ENCODE measurements around the gene GLCCI1. TPM values are rescaled to one million over a fixed set of nuclear protein-coding genes. Genes with fewer than 3 reads are reported as not detected.

The GLCCI1 gene
- total and polyA plus RNA-seq, 2 donors (not counting 3 experiments of a cell fraction or from before 2014, with no cell fraction given): 2.3 to 5.6 TPM

- ChIA-PET POLR2A (no interaction called here), CTCF (no interaction called here)
- dilution Hi-C loops (cut with MboI; ENCODE audit: extremely low pct_ligation_motif_present, low sequenced_read_pairs) (no loop called here), intact Hi-C loops (cut with micrococcal nuclease) (no loop called here)
- Histone ChIP-seq H3K4me1 (ENCODE audit: control insufficient read depth, extremely low read depth, insufficient read depth, low read length) (no peaks in the 10 kb centered on the region), H3K27ac (ENCODE audit: insufficient read depth, low read depth, low read length) (no peak overlapping the region), H3K4me3 (replicated peaks in 1 of 3; ENCODE audit: insufficient read depth in 1 of 3, low read depth in 1 of 3, low read length in 3 of 3) (no peak overlapping the region), H3K27me3 (ENCODE audit: control insufficient read depth in 2 of 2, insufficient read depth in 2 of 2, low read length in 2 of 2) (no peaks in the 10 kb centered on the region), H3K9me1 (replicated peaks; ENCODE audit: control insufficient read depth, extremely low read depth, insufficient read depth, low read length) (no peaks in the 10 kb centered on the region), H2AFZ (ENCODE audit: low read depth, low read length) (no peak overlapping the region), H3K4me2 (ENCODE audit: insufficient read depth, low read length) (no peak overlapping the region), H3K36me3 (ENCODE audit: control insufficient read depth in 2 of 2, extremely low read depth in 1 of 2, insufficient read depth in 2 of 2, low read length in 2 of 2) (no peaks in the 10 kb centered on the region), H4K20me1 (replicated peaks; ENCODE audit: control insufficient read depth, extremely low read depth, insufficient read depth, low read length) (no peaks in the 10 kb centered on the region), H3K9me3 (replicated peaks; ENCODE audit: control insufficient read depth, insufficient read depth, low read length) (no peaks in the 10 kb centered on the region), H3K79me2 (ENCODE audit: control insufficient read depth, insufficient read depth, low read length) (no peaks in the 10 kb centered on the region), H3K9ac (replicated peaks; ENCODE audit: extremely low read depth, insufficient read depth, low read length) (no peak overlapping the region)
- no TSS peak for BruUV-seq (replicated peaks)
- DNase-seq (ENCODE audit: low read depth, low spot score) (no peak), FAIRE-seq (no peak)
- TF ChIP-seq MYC (IDR thresholded peaks at IDR 0.05; ENCODE audit: low read depth, low read length) (no peak), JUN (IDR thresholded peaks at IDR 0.05; ENCODE audit: borderline replicate concordance, insufficient read depth, insufficient read length, low read depth) (no peak), POLR2A (IDR thresholded peaks at IDR 0.05; ENCODE audit: low read depth, low read length) (no peak), EZH2 (IDR thresholded peaks at IDR 0.05; ENCODE audit: borderline replicate concordance, low read depth, low read length, severe bottlenecking) (no peak)
Measured at GRCh38 chr7:7922684-7923385, 45.8 kb upstream of the GLCCI1 start.

- ChIA-PET POLR2A (no interaction called here), CTCF (no interaction called here)
- H3K9ac ChIP-seq (replicated peaks; ENCODE audit: extremely low read depth, insufficient read depth, low read length): no peak overlapping the region
- H3K4me3 ChIP-seq (replicated peaks in 1 of 3; ENCODE audit: insufficient read depth in 1 of 3, low read depth in 1 of 3, low read length in 3 of 3): no peak overlapping the region
- no peaks in the 10 kb centered on the region for H3K27me3 ChIP-seq (ENCODE audit: control insufficient read depth in 2 of 2, insufficient read depth in 2 of 2, low read length in 2 of 2)
- H3K9me1 ChIP-seq (replicated peaks; ENCODE audit: control insufficient read depth, extremely low read depth, insufficient read depth, low read length): no peaks in the 10 kb centered on the region
- H3K9me3 ChIP-seq (replicated peaks; ENCODE audit: control insufficient read depth, insufficient read depth, low read length): no peaks in the 10 kb centered on the region
- no peaks in the 10 kb centered on the region for H3K4me1 ChIP-seq (ENCODE audit: control insufficient read depth, extremely low read depth, insufficient read depth, low read length)
- H3K4me2 ChIP-seq (ENCODE audit: insufficient read depth, low read length): no peak overlapping the region
- dilution Hi-C loops (cut with MboI; ENCODE audit: extremely low pct_ligation_motif_present, low sequenced_read_pairs): no loop called here
- intact Hi-C loops (cut with micrococcal nuclease): no loop called here
- DNase-seq (ENCODE audit: low read depth, low spot score) (no peak), FAIRE-seq (no peak)
- H3K79me2 ChIP-seq (ENCODE audit: control insufficient read depth, insufficient read depth, low read length): no peaks in the 10 kb centered on the region
- no peak overlapping the region for H3K27ac ChIP-seq (ENCODE audit: insufficient read depth, low read depth, low read length)
- no TSS peak for BruUV-seq (replicated peaks)
- TF ChIP-seq JUN (IDR thresholded peaks at IDR 0.05; ENCODE audit: borderline replicate concordance, insufficient read depth, insufficient read length, low read depth) (no peak), MYC (IDR thresholded peaks at IDR 0.05; ENCODE audit: low read depth, low read length) (no peak), CTCF (IDR thresholded peaks at IDR 0.05; ENCODE audit: extremely low read depth in 1 of 2, insufficient read depth in 1 of 2, low read depth in 1 of 2, low read length in 2 of 2) (no peak), MAX (IDR thresholded peaks at IDR 0.05; ENCODE audit: insufficient read depth, insufficient read length) (no peak), POLR2A (IDR thresholded peaks at IDR 0.05; ENCODE audit: low read depth, low read length) (no peak), POLR2AphosphoS5 (IDR thresholded peaks at IDR 0.05; ENCODE audit: insufficient read depth, low read depth, low read length) (no peak), FOS (IDR thresholded peaks at IDR 0.05; ENCODE audit: borderline replicate concordance, insufficient read depth, low read length) (no peak), EZH2 (IDR thresholded peaks at IDR 0.05; ENCODE audit: borderline replicate concordance, low read depth, low read length, severe bottlenecking) (no peak), GATA2 (IDR thresholded peaks at IDR 0.05; ENCODE audit: insufficient read depth, insufficient read length, low read depth, low read length) (no peak)
- no peaks in the 10 kb centered on the region for H4K20me1 ChIP-seq (replicated peaks; ENCODE audit: control insufficient read depth, extremely low read depth, insufficient read depth, low read length)
- no peaks in the 10 kb centered on the region for H3K36me3 ChIP-seq (ENCODE audit: control insufficient read depth in 2 of 2, extremely low read depth in 1 of 2, insufficient read depth in 2 of 2, low read length in 2 of 2)
- H2AFZ ChIP-seq (ENCODE audit: low read depth, low read length): no peak overlapping the region
Measured at GRCh38 chr7:7923818-7924217, 44.8 kb upstream of the GLCCI1 start.
